Measurements from ENCODE around the gene CHST12. TPM values are rescaled to one million over a fixed set of nuclear protein-coding genes. Genes with fewer than 3 reads are reported as not detected.

The CHST12 gene
- total and polyA plus RNA-seq, 2 of the 4 experiments (the other 2 are of a cell fraction) = 3.8 to 27.0 TPM

DNA sequence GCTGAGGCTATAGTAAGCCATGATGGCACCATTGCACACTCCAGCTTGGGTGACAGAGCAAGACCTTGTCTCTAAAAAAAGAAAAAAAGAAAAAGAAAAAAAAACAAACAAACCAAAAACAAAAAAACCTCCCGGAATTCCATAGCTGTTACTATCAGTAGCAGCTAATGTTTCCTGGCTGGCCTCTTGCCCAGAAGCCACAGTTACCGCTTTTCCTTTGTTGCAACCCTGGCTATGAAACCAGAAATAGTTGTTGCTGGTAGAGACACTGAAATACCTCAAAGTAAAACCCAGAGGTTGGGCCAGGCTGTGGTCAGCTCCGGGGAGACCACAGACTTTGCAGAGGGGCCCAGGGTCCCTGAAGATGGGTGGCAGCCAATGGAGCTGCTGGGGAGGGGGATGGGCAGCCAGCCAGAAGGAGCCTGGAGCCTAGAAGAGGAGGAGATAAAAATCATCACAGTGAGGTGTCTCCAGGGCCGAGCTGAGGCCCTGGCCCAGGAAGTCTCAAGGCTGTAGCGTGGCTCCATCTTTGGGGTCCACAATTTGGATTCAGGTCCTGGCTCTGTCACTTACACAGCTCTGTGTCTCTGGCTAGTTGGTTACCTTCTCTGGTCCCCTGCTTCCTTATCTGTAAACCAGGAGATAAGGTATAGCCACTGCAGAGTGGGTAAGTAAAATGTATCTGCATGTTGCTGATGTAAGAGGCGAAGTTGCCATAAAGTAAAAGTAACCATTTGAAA is 3.4 kb upstream of the CHST12 start:
- H4K8ac ChIP-seq (ENCODE audit: low read depth in 2 of 2, low read length in 2 of 2) = peak overlapping the region; percentile 76 to 93
- peaks cover 9% of the 10 kb centered on the region for H3K4me1 ChIP-seq (ENCODE audit: control insufficient read depth, insufficient read depth, low read length)
- peak overlapping the region; percentile 88 for H2AFZ ChIP-seq (replicated peaks; ENCODE audit: low read length, poor library complexity)
- H3K18ac ChIP-seq (ENCODE audit: low read depth, low read length) = peak overlapping the region; percentile 82
- ATAC-seq (ENCODE audit: low read depth) = peak; percentile 22
- ChIA-PET POLR2A (ENCODE audit: unreplicated experiment) (no interaction called here), CTCF (interaction anchor here (1.3 kb wide), 1 partner anchor 69 kb away, joined by 8 read pairs; no protein-coding TSS in a partner anchor)
- TF ChIP-seq CTCF (conservative IDR thresholded peaks at IDR 0.05; ENCODE audit: low read depth, low read length) (no peak), SMC3 (IDR thresholded peaks at IDR 0.05; ENCODE audit: low read depth, low read length) (no peak), RCOR1 (IDR thresholded peaks at IDR 0.05; ENCODE audit: insufficient replicate concordance, low read length) (no peak), CEBPB (IDR thresholded peaks at IDR 0.05; ENCODE audit: low read depth, low read length) (peak; percentile 84)
- TF ChIP-seq, protein P1, sequence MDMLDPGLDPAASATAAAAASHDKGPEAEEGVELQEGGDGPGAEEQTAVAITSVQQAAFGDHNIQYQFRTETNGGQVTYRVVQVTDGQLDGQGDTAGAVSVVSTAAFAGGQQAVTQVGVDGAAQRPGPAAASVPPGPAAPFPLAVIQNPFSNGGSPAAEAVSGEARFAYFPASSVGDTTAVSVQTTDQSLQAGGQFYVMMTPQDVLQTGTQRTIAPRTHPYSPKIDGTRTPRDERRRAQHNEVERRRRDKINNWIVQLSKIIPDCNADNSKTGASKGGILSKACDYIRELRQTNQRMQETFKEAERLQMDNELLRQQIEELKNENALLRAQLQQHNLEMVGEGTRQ (IDR thresholded peaks at IDR 0.05; ENCODE audit: low read depth, low read length) = no peak
- H2BK20ac ChIP-seq (ENCODE audit: low read depth, low read length) = peak overlapping the region; percentile 81
- H3K56ac ChIP-seq (ENCODE audit: extremely low read depth, insufficient read depth, low read length) = peak overlapping the region; percentile 50; the same call in 1 of the 2 replicates
- H3K9me3 ChIP-seq (ENCODE audit: control insufficient read depth, insufficient read depth, low read length) = no peaks in the 10 kb centered on the region
- H4K5ac ChIP-seq (ENCODE audit: low read depth, low read length) = peak overlapping the region; percentile 93
- dilution Hi-C loops (cut with HindIII; ENCODE audit: low sequenced_read_pairs, unreplicated experiment) (no loop called here), intact Hi-C loops (cut with micrococcal nuclease) (loop anchor here (10.0 kb wide), 1 partner anchor 55 kb away; no protein-coding TSS in a partner anchor), in situ Hi-C loops (cut with MboI; ENCODE audit: low sequenced_read_pairs) (no loop called here)
- peak overlapping the region; percentile 96 for H3K27ac ChIP-seq (ENCODE audit: insufficient read depth, low read length)
- peaks cover 9 to 19% of the 10 kb centered on the region in 2 experiments; a peak in 3 of 4 replicates for H3K79me1 ChIP-seq (ENCODE audit: low read depth in 1 of 2, low read length in 2 of 2)
- 50% methylated on average over 2 of the region's 6 CpGs; no CpG with 5 or more reads in 1 of the 2 experiments for WGBS, 2 experiments (ENCODE audit: extremely low coverage in 2 of 2, insufficient read length in 1 of 2)
- peak overlapping the region; percentile 87 for H2AK5ac ChIP-seq (ENCODE audit: low read depth, low read length)
- peak overlapping the region; percentile 81 for H3K4ac ChIP-seq (ENCODE audit: low read depth, low read length)
- peak overlapping the region; percentile 93 for H2BK15ac ChIP-seq (ENCODE audit: low read depth, low read length)
- peak overlapping the region; percentile 81 for H2BK120ac ChIP-seq (ENCODE audit: low read depth, low read length)
- H2AK9ac ChIP-seq (replicated peaks; ENCODE audit: low read depth, low read length, poor library complexity) = peak overlapping the region; percentile 73
- BruUV-seq (replicated peaks) = no TSS peak
- H4K20me1 ChIP-seq (ENCODE audit: insufficient read depth, low read length) = 0 out of 2 replicates have a peak, but pooled peaks cover 6% of the 10 kb centered on the region
- H3K14ac ChIP-seq (replicated peaks; ENCODE audit: low read depth, low read length) = peak overlapping the region; percentile 82
- peak overlapping the region; percentile 49 for H3K4me2 ChIP-seq (ENCODE audit: low read depth, low read length)
- H3K27me3 ChIP-seq (ENCODE audit: control insufficient read depth, insufficient read depth, low read length) = no peaks in the 10 kb centered on the region
- peak; percentile 95 for DNase-seq
- H3K9me1 ChIP-seq (ENCODE audit: insufficient read depth, low read length) = peaks cover 8% of the 10 kb centered on the region
- H3K36me3 ChIP-seq (ENCODE audit: control insufficient read depth, insufficient read depth, low read length) = no peaks in the 10 kb centered on the region
- peak overlapping the region; percentile 90 for H4K91ac ChIP-seq (ENCODE audit: insufficient read depth, low read depth, low read length)
- H3K23ac ChIP-seq (ENCODE audit: low read depth, low read length) = peak overlapping the region; percentile 78
- H2BK5ac ChIP-seq (ENCODE audit: low read depth, low read length, poor library complexity, severe bottlenecking) = peak overlapping the region; percentile 84
- peak overlapping the region; percentile 69 for H3K9ac ChIP-seq (ENCODE audit: low read depth, low read length)
- H3K4me3 ChIP-seq (ENCODE audit: insufficient read depth, low read depth, low read length) = no peak overlapping the region

Measured in IMR-90 (cell line).